Retina (tissue), 1 donor: ENCODE data around the gene SCN4A.

Source experiments
- DNase-seq: peaks from one replicate; pipeline ENCODE4 v3.0.0-alpha.2; 2016

SCN4A gene

GRCh38 chr17:64001763-64002529, 29.2 kb upstream of the SCN4A start:
- DNase-seq: no peak

- no peak for DNase-seq
These were observed 28.4 kb upstream of the SCN4A start for GRCh38 chr17:64001091-64001579.

GRCh38 chr17:63999680-64000531, 27.2 kb upstream of the SCN4A start:
- DNase-seq: no peak

GRCh38 chr17:63998721-63999679, 26.3 kb upstream of the SCN4A start:
- DNase-seq: no peak

GRCh38 chr17:63998050-63998720, 25.5 kb upstream of the SCN4A start, which contains the start of gene PRR29:
PRR29 (plus strand) TSS chr17:63998351; CDS start chr17:63998365, 14 bp downstream.
- peak; percentile 89 for DNase-seq

- DNase-seq: no peak
These were observed 24.8 kb upstream of the SCN4A start for GRCh38 chr17:63997341-63998048.

GRCh38 chr17:63996430-63997182, 23.9 kb upstream of the SCN4A start:
- DNase-seq: no peak

GRCh38 chr17:63995626-63996025, 22.9 kb upstream of the SCN4A start:
- no peak for DNase-seq

GRCh38 chr17:63993368-63993985, 20.8 kb upstream of the SCN4A start:
- DNase-seq: no peak

GRCh38 chr17:63991611-63992010, 18.9 kb upstream of the SCN4A start:
- no peak for DNase-seq

- no peak for DNase-seq
These were observed 17.1 kb upstream of the SCN4A start for GRCh38 chr17:63989622-63990345.

- DNase-seq: peak; percentile 44
These were observed 16.3 kb upstream of the SCN4A start for GRCh38 chr17:63988741-63989621.

GRCh38 chr17:63988127-63988478, 15.4 kb upstream of the SCN4A start:
- DNase-seq: no peak

GRCh38 chr17:63987221-63988126, 14.8 kb upstream of the SCN4A start:
- DNase-seq: no peak

GRCh38 chr17:63986821-63987220, 14.1 kb upstream of the SCN4A start:
- DNase-seq: no peak

- DNase-seq: no peak
These were observed 12.8 kb upstream of the SCN4A start for GRCh38 chr17:63985387-63986140.
